HG03565 (cell line): Measurements from ENCODE around the gene STEEP1.

Experiments
- ATAC-seq: cut with Tn5 transposase; IDR thresholded peaks from one replicate; pipeline ENCODE4 v1.9.1; 2021; ENCODE audit warnings: mild to moderate bottlenecking, moderate library complexity; ENCODE audit not compliant: unreplicated experiment

Gene STEEP1

DNA sequence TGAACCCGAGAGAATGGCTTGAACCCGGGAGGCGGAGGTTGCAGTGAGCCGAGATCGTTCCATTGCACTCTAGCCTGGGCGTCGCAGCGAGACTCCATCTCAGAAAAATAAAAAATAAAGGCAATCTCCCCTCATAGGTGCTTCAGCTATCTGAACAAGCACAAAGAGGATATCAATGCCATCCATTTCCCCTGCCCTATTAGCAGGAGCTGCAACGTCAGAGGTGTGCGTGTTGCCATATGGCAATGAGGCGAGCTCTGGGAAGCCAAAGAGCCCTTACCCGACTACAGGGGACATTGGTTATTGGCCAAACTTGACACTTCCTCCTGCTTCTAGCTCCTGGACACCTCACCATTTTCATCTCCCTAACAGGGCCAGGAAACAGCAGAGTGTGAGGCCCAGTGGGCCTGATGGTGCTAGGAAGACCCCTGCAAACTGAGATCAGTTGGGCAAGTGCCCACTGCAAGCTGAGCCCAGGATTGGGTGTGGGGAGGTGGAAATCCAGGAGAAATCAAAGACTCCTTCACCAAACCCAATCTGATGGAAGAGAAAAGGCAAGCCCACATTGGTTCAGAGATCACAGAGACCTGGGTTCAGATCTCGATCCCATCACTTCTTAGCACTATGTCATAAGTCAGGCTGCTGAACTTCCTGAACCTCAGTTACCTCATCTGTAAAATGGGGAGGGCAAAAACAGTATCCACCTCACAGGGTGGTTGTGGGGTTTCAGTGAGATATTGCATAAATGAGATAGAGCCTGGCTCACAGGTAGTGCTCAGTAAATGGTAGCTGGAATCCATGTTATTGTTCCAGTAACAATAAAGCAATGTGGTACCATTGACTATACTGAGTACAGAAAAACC lies 75.8 kb downstream of the STEEP1 start:
- ATAC-seq: no peak

DNA sequence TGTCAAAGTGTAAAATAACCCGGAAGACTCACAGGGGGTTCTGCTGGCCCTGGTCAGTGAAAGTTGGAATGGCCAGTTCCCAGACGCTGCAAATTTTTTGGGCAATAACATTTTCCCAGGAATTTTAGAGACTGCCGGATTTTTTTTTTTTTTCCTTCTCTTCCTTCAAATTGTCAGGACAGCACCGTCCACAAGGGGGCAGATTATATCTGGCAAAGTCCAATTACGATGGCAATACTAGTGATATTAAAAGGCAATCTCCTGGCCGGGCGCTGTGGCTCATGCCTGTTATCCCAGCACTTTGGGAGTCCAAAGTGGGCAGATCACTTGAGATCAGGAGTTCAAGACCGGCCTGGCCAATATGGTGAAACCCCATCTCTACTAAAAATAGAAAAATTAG lies 76.5 kb downstream of the STEEP1 start:
- no peak for ATAC-seq
